HL-60/S4 (cell line): ENCODE results near the gene GRID1.

Experiments
- in situ Hi-C: fragments of 300-500 bp; cut with MboI; formaldehyde crosslinking; loops from 2 replicates; pipeline ENCODE4 v1.14.3; 2022; ENCODE audit warnings: low sequenced_read_pairs

The GRID1 gene

GRCh38 chr10:86371116-86371515, 4.5 kb upstream of the GRID1 start:
- in situ Hi-C loops = no loop called here

DNA sequence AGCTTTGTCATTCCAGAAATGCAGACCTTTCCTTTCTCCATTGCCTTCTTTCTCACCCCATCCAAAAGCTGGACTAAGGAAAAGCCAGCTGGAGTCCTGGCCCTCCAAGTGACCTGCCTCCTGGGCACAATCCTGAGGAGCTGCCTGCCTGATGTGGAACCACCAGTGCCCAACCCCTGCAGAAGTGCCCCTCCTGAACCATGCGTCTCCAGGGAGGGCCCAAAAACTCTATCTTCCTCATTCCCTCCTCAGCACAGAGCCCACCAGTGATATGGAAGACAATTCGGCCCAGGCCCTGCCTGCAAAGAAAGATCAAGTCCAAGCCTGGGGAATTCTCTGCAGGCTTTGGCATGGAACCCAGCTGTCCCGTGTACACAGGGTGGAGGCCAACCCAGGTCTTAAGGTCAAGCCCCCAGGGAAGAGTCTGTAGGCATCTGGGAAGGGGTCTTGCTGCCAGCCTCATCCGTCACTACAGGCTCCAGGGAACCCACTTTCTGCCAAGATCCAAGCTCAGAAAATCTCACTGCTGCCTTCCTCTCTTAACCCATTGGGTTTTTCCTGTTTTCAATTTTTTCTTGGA, 3.5 kb upstream of the GRID1 start:
- in situ Hi-C loops = no loop called here

DNA sequence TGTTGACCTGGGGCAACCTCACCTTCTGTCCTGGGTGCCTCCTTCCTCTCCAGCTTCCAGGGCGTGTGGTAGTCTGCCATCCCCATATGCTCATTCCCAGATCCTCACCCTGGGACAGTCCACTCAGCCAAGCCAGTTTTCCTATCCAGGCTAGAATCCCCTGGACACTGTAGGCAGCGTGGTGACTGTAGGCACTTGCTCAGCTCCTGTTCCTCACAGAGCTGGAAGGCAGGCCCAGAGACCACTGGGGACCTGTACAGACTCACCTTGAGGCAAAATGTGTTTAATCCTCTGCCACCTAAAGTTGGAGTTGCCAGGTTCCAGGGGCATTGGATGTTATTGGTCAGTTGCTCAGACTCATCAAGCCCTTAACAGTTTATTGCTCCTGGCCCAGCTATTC, 2.4 kb upstream of the GRID1 start:
- in situ Hi-C loops = no loop called here

DNA sequence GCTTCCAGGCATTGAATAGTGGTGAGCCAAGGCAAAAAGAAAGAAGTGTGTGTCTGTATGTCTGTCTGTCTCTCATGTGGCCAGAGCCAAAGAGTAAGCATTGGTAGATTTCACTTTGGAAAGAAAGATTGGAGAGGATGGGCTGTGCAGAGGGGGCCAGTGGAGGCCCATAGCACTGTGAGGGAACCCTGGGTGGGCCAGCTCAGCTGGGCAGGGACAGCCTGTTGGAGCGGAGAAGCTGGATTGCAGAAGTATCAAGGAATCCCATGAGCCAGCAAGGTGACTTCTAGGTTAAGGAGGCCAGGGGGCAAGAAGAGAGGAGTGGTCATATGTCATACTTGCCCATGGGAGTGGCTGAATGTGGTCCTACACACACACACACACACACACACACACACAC, 1.5 kb upstream of the GRID1 start:
- in situ Hi-C loops = no loop called here

- in situ Hi-C loops = no loop called here
These were observed 757 bp upstream of the GRID1 start for GRCh38 chr10:86367152-86367951.

GRCh38 chr10:86366902-86367151, 232 bp upstream of the GRID1 start:
- in situ Hi-C loops = no loop called here

GRCh38 chr10:86365346-86366032, 1.1 kb downstream of the GRID1 start:
- in situ Hi-C loops = no loop called here

- in situ Hi-C loops = no loop called here
These were observed 1.9 kb downstream of the GRID1 start for GRCh38 chr10:86364491-86365345.

- in situ Hi-C loops = no loop called here
These were observed 2.6 kb downstream of the GRID1 start for GRCh38 chr10:86363833-86364490.

DNA sequence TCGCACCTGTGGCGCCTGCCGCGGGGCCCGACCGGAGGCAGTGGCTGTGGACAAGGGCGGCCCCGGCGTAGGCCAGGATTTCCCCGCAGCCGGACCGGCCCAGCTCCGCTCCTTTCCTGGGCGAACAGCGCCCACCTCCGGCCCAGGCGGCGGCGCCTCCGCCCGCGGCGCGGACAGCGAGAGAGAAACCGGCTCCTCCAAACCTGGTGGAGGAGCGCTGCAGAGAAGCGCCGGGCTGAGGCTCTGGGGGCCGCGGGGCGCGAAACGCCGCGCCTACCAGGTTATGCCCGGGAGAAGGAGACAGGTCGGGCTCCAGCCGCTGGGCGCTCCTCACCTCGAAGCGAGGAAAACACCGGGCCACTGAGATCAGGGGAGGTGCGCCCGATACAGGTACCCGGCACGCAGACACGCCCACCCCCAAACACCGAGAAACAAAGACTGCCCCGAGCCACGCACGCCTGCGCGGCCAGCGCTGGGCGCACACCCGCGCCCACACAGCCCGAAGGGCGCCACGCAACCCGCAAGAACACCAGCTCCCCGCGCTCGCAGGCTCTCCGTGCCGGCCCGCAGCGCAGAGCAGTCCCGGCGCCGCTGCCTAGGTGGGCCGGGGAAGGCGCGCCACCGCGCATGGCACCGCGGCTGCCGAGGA, 3.3 kb downstream of the GRID1 start:
- in situ Hi-C loops = no loop called here

DNA sequence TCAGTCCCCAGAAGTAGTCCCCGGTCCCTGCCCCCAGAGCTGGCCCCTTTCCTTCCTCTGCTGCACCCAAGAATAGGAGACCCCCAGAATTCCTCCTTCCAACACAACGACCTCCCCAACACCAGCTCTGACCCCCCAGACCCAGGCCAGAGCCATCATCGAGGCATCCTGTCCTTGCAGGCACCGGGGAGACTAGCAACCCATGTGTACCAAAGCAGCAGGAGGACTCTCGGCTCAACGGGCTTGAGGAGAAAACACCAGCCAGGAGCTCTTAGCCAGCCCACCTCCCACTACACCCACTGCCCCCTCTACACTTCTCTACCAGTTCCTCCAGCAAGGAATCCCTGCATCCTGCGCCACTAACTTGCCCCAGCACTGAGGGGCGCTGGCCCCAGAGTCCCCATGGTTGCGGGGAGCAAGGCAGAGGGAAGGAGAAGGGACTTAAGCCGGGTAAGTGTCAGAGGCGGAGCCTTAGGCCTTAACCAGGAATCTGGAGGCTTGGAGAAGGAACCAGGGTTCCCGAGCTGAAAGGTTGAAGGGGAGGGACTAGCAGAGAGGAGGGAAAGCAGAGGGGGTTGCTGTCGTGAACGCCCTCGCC, 3.9 kb downstream of the GRID1 start:
- in situ Hi-C loops = no loop called here

DNA sequence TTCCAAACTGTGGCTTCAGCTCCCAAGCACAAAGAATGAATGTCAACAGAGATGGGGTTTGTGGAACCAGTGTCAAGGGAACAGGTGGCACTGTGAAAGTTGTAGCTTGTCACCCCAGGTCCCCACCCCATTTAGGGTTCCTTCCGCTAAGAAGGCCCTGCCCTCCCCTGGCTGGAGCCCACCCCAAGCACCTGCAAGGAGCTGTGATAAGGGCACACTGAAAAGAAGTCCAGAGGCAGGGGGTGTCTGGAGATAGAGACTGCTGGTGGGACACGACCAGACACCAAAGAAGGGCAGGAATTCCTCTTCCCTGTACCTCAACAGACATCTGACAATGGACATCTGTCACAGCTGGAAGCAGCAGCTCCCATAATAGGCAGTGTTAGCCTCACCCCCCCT, 4.5 kb downstream of the GRID1 start:
- in situ Hi-C loops = no loop called here

DNA sequence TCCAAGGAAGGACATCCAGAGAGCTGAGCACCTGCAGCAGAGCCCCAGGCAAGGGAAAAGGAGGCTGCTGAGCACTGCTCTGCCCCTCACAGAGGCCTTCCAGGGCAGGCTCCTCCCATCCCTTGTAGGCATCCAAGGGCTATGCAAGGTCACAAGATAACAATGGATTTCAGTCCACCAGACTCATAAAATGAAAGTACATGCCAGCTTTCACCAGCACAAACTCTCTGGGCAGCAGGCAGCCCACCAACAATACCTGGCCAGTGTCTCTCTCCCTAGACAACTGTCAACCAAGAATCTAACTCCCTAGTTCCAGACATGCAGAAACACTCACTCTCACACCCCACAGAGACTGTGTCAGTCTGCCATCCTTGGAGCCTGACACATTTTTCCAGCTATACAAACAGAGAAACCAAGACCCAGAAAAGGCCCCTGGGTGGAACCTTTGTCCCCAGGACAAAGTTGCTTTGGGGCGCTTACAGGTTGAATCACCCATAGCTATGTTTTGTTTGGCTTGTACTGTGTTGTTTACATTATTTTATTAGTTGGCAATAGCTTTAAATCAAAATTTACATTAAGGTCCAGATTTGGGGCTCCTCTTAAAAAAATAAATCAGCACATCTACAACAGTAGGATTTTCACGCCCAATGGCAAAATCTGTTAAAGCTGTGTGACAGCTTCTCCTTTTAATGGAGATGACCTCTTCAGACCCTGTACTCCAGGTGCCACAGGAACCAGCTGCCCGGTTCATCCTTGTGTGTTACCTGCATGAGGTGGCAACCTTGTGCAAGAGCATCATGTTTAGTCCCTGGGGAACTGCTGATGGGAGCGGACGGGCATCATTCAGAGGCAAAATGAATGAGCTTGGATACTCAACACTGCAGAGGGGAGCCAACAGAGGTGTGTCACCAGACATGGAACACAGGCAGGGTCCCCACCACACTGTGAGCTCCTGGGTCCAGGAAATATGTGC, 5.2 kb downstream of the GRID1 start:
- in situ Hi-C loops = no loop called here

DNA sequence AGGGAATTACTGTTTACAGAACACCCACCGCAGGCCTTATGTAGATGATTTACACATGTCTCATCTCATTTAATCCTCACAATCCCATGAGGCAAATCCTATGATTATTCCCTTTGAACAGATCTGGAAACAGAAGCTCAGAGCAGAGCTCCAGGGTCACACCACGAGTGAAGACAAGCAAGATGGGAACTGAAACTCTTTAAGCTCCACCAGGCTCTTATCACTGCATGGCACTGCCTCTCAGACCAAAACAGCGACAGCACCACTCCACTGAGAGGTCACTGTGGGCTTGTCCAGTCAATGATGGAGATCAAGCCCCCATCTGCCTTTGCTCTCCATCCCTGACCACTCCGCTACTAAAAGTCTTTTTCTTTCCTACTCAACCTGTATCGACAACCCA, 5.9 kb downstream of the GRID1 start:
- in situ Hi-C loops = no loop called here

DNA sequence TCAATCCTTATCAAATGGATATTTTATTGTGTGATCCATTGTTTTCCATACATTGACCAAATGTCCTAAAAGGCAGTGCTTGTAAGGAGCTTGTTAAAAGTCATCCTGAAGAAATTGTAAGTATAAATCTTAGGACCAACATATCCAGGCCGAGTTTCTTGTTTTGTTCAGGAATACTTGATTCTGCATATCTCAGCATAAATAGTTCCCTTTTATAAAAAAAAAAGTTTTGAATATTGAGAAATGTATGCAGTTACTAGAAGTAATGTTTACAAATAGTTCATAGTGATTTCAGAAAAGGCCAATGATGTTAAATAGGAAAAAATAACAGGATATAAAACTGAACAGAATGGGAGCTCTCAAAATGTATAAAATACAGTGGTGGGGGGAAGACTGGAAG, 6.6 kb downstream of the GRID1 start:
- in situ Hi-C loops = no loop called here

- in situ Hi-C loops = no loop called here
These were observed 7.5 kb downstream of the GRID1 start for GRCh38 chr10:86359111-86359510.

GRCh38 chr10:86357676-86358075, 8.9 kb downstream of the GRID1 start:
- in situ Hi-C loops = no loop called here

DNA sequence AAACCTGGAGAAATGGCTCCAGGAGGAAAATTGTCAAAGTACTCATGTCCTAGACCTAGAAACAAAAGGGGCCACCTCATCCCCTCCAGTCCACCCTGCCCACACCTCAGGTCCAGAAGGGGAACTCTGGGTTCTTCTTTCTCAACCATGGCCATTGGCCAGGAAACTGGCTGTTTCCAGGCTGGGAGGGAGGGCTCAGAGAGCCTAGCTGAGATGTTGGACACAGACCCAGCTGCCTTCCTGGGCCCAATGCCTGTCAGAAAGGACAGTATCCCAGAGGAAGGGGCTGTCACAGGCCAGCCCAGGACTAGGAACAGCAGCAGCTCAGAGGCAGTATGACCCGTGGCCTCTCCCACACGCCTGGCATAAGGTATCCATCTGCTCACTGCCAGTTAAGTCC, 9.6 kb downstream of the GRID1 start:
- in situ Hi-C loops = no loop called here

DNA sequence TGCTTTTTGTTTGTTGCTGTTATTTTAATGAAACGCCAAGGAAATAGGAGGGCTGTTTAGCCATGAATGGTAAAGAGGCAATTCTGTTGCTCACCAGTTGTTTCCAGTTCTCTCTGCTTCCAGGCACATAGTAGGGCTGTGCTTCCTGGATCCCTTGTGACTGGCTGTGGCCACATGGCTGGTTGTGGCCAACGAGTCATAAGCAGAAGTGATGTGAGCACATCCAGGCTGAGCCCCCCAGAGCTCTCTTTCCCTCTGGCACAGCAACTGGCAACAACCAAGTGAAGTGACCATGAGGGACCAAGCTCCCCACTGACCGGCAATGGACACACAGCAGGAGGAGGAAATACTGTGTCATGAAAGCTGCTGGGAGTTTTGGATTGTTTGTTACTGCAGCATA, 10.3 kb downstream of the GRID1 start:
- in situ Hi-C loops = no loop called here
